IPS-18c (cell line): ENCODE measurements around the gene RTP2.
"Not testable (repeated sequence)": the region's sequence is repeated elsewhere in the genome, so short reads cannot be mapped to it uniquely, and the experiment has no call there.

Experiments used
- H3K4me3 ChIP-seq: 2 replicates; pipeline ENCODE4 v1.7.0; 2013; ENCODE audit warnings: low read depth, mild to moderate bottlenecking, low read length, moderate library complexity; ENCODE audit not compliant: insufficient read depth
- H3K9me3 ChIP-seq: one replicate; pipeline ENCODE4 v1.6.1; 2013; ENCODE audit warnings: mild to moderate bottlenecking, low read length, moderate library complexity; ENCODE audit not compliant: control insufficient read depth, insufficient read depth

RTP2 gene

DNA sequence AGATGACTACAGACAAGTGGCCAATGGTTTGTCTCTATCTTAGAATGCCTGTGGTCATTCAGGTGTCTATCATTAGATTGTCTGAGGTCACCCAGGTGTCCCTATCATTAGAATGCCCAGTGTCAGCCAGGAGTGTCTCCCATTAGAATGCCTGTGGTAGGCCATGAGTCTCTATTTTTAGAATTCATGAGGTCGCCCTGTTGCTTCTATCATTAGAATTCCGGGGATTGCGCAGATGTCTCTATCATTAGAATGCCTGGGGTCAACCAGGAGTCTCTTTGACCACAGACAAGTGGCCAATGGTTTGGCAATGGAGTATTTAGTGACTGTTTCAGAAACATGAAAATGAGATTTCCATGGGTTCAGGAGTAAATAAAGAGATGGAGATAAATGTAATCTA is 7.6 kb downstream of the RTP2 start:
- Histone ChIP-seq H3K4me3 (no peak overlapping the region), H3K9me3 (no peaks in the 10 kb centered on the region)

DNA sequence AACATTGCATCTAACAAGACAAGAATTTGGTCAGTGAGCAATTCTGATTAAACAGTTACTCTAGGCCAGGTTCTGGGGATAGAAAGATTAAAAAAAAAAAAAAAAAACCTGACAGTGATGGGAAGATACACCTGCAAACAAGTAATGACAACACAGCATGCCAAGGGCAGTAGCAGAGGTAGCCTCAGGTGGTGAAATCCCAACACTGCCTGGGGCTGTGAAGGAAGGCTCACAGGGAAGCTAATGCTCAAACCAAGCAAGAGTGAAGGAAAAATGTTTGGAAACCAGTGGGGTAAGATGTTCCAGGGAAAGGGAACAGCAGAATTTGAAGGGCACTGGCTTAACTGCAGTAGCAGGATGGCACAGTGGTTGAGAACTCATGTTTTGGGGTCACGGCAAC is 8.9 kb downstream of the RTP2 start:
- H3K9me3 ChIP-seq = no peaks in the 10 kb centered on the region
- H3K4me3 ChIP-seq = no peak overlapping the region

DNA sequence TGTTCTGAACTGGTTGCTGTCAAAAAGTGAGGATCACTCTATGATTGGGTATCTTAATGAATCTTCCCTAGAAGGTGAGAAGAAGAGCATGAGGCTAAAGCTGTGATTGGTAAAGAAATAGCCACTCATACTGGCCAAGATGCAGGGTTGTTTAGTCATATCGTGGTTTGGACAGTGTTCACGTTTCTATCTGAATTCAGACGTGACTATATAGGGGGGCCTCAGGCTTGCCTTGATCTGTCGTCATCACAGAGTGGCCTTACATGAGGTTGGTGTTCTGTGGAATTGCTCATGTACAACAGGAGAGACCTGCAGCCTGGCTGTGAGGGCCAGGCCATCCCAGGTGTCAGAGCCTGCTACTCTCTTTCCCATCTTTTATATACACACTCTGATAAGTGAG is 12.4 kb downstream of the RTP2 start:
- no peak overlapping the region for H3K4me3 ChIP-seq
- peaks cover 5% of the 10 kb centered on the region for H3K9me3 ChIP-seq

DNA sequence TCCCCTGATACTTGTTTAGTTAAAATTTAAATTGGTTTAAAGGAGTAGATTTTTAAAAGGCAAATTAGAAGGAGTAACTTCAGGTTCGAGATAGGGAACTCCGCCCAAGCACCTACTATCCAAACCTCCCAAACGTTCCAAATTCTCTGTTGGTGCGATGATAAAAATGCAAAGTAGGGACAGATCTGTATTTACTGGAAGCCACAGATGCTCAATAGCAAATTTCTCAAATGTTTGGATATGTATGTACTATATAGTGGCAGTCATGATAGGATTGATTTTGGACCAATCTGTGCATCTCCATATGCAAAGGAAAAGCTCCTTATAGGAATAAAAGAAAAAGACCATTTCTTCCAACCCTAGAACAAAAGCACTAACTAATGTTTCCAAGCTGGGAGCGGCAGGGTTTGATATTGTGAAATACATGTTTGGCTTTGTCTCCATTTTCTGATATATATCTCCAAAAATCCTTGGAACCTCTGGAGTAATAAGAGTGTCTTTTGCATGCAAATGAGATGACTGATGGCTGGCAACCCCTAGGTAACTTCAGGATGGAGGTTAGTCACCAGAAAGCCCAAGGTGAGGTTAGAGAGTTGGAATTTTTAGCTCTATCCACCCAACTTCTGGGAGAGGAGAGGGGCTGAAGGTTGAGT is 15.6 kb downstream of the RTP2 start:
- peaks cover 5% of the 10 kb centered on the region for H3K9me3 ChIP-seq
- H3K4me3 ChIP-seq = no peak overlapping the region

DNA sequence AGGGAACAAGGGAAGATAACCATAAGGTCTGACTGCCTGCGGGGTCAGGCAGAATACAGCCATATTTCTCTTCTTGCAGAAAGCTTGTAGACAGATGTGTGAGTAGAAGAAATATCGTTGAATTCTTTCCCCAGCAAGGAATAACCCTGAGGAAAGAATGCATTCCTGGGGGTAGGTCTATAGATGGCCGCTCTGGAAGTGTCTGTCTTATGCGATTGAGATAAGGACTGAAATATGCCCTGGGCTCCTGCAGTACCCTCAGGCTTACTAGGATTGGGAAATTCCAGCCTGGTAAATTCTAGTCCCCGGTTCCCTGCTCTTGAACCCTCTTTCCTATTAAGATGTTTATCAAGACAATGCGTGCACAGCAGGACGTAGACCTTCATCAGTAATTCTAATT is 16.4 kb downstream of the RTP2 start:
- peaks cover 5% of the 10 kb centered on the region for H3K9me3 ChIP-seq
- H3K4me3 ChIP-seq = no peak overlapping the region

DNA sequence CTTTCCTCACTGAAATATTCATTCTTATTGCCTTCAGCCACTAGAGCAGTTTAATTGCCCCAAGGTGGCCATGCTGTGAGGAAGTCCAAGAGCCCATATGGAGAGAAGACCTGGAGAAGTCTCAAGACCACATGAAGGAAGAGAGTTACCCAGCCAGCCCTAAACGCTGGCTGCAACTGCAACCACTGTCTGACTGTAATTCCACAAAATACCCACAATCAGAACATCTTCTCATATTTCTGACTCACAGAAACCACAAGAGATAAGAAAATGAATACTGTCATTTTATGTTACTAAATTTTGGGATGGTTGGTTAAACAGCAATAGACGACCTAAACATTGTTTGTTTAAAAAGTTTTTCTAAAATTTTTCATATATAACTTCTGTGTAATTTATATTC is 17.5 kb downstream of the RTP2 start:
- Histone ChIP-seq H3K9me3 (peaks cover 5% of the 10 kb centered on the region), H3K4me3 (no peak overlapping the region)

DNA sequence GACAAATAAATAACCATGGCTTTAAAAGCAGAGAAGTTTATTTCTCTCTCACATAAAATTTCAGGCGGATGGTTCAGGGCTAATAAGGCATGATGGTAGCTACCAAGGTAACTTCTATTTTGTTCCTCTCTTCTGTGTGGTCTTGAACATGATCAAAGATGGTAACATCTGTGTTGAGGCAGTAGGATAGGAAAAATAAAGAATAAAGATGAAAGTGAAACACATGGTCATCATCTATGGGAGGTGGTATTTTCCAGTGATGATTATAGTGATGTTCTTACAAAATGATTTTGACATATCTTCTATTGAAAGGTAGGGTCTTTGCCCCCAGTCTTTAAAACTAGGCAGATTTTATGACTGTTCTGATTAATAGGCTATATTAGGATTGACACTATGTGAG is 17.9 kb downstream of the RTP2 start:
- peaks cover 5% of the 10 kb centered on the region for H3K9me3 ChIP-seq

DNA sequence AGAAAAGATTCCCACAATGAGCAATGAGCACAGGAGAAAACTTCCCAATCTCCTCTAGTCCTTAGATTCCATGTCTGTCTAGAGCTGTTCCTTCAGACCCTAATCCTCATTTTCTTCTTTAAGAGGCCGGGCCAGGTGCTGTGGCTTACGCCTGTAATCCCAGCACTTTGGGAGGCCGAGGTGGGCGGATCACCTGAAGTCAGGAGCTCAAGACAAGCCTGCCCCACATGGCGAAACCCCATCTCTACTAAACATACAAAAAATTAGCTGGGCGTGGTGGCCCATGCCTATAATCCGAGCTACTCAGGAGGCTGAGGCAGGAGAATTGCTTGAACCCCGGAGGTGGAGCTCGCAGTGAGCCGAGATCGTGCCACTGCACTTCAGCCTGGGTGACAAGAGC is 20.6 kb downstream of the RTP2 start:
- H3K4me3 ChIP-seq, H3K9me3 ChIP-seq: not testable (repeated sequence)

More for the DNA sequence above, 17.9 kb downstream of the RTP2 start:
- no peak overlapping the region for H3K4me3 ChIP-seq

DNA sequence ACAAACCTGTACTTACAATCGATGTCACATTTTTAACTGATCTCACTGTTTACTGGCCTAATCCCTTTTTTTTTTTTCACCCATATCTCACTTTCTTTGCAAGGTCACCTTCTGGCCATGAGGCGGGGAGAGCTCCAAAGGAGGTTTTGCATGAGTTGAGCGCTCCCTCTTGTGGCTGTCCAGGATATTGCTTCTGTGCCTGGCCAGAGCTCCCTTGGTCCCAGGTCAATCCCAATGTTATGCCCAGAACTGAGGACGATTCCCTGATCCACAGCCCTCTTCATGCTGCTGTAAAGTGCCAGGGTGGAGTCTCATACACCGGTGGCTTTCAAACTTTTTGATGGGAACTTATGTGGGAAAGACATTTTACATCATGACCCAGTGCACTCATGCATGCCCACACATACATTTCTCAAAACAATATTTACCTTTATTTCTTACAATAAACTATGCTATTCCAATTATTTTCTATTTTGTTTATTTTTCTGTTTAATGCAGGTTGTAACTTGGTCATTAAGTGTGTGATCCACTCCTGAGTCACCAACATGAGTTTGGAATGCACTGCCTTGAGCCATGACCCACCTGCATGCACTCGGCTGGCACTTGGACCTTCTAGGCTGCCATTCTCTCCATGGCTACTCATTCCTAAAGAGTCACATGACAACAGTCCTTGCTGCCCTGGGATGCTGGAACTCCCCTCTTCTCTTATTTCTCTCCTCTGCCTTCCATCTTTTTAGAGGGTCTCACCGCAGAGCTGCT is 22.5 kb downstream of the RTP2 start:
- no peaks in the 10 kb centered on the region for H3K9me3 ChIP-seq
- H3K4me3 ChIP-seq = no peak overlapping the region

DNA sequence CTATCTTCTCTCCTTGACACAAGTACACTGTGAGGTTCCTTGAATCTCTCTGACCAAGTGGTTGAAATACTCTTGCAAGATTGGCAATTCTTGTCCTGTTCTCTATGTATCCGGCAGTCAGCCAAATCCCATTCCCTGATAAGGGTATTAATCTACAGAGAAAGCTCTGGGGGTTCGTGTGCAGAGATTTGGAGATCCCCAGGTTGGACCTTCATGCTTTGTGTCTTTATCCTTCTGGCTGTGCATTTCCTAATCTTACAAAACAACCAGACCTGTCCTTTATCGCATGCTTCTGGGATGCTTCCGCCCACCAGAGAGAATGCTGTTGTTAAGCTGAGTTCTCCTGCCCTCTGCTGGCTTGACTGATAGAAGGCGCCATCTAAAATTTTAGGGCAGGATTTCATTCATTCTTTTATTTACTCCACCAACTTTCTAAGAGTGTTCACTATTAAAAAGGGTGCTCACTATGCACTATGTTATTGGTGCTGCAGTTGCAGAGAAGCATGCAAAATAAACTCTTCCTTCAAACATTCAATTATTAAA is 23.6 kb downstream of the RTP2 start:
- Histone ChIP-seq H3K9me3 (no peaks in the 10 kb centered on the region), H3K4me3 (no peak overlapping the region)

DNA sequence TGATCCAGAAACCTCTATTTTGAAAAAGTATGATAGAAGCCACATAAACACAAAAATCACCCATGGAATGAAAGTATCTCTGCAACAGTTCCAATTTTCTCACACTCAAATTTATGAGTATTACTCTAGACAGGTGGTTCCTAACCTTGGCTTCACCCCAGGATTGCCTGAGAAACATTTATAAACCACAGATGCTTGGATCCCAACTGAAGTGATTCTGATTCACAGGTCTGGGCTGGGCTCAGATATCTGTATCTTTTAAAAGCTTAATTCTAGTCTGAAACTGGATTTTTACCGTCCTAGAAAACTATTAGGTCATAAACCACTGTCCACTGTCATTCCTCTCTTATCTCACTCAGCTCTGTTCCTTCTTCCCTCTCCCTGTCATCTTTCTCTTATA is 24.8 kb downstream of the RTP2 start:
- H3K4me3 ChIP-seq = no peak overlapping the region
- H3K9me3 ChIP-seq = no peaks in the 10 kb centered on the region

DNA sequence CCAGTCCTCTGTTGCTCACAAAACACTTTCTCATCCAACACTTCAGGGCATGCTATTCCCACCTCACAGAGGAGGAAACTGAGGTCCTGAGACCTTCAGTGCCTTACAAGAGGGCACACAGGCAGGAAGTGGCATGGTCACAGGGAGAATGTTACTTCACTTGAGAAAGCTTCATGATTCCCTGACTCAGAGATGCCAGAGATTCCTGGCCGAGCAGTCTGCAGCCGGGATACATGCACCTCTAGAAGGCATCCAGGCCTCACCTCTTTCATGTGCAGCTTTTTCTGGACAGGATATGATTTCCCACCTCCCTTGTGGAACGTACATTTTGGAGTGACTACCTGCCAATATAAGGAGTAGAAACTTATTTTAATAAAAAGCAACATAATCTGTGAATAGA is 29.3 kb downstream of the RTP2 start:
- Histone ChIP-seq H3K4me3 (no peak overlapping the region), H3K9me3 (no peaks in the 10 kb centered on the region)

DNA sequence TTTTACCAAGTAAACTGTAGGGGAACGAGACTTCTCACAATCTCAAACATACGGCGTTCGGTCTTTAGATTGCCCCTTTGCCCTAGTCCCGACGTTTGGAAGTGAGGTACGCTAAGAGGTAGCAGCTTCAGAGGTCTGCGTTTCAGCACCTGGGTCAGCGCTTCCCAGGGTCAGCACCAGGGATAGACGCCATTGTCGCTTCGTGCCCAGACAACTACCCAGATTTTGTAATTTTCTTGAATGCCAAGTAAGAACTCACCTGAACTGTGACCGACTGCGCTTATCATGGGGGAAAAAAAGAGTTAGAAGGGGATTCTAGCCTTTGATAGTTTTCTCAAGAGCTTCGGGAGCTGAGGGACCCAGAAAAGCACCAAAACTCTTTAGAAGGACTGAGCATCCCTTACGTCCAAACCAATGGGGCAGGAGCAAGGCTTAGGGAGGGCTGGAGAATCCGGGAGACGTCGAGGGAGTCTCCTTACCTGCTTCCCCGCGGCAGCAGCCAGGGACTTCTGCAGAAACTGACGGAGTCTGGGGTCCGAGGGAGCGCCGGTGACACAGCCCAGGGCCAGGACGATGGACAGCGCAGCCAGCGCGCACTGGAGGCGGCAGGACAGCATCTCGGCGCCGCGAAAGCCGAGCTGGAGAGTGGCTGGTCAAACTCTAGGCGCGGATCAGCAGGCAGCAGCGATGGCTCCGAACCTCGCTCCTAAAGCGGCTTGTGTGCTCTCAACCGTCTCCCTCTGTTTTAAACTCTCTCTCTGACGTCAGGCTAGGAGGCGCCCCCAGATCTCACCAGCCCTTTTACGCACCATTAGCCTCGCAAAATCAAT is 32.5 kb downstream of the RTP2 start, which contains the start of gene SST:
SST (minus strand) TSS at position 720 of the 830 bp plus-strand sequence; CDS start at position 617, 103 bp downstream.
- H3K9me3 ChIP-seq = no peaks in the 10 kb centered on the region
- H3K4me3 ChIP-seq = 0 out of 2 replicates have a peak within 1 kb of the TSS, but pooled peaks have one; percentile 17

DNA sequence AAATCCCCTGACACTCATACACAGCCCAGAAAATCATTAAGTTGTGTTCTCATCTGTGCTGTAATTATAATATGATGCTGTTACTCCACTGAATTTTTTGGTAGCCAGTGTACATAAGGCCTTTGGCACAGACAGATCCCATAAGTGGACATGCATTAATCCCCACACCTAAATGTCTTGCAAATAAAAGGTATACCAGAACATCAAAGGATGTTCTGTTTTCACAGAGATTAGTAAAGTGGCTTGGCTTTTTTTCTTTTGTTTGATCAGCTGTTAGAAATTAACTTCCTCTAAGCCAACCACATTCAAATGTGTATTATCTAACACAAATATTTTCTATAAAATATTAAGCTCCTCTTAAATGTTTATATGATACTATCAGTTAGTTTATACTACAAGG is 34.8 kb downstream of the RTP2 start:
- no peaks in the 10 kb centered on the region for H3K9me3 ChIP-seq

DNA sequence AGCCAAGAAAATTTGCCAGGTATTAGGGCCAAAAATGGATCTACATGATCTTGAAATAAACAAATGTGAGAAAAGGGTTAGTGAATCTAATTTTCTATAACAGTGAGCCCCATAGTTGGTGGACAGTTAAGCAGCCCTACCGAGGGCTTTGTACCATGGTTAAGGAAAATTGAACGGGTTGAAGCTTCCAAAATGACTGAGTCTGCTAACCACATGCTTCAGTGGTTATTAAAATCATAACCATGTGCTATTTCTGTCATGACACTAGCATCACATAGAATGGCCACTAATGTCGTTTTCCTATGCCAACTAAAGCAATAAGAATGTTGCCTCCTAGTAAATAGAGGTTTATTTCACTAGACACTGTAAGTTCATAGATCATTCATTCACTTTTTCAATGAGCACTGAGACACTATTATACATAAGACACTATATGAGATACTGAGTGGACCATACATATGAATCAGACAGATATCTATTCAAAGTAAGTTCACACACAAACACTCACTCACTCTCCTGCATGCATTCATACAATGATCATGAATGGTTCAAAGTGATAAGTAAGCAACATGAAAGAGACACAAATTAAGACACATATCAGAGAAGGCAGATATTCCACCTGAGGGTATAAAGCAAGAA is 36.5 kb downstream of the RTP2 start:
- H3K9me3 ChIP-seq = no peaks in the 10 kb centered on the region
- no peak overlapping the region for H3K4me3 ChIP-seq

More for the DNA sequence above, 34.8 kb downstream of the RTP2 start:
- H3K4me3 ChIP-seq = no peak overlapping the region

DNA sequence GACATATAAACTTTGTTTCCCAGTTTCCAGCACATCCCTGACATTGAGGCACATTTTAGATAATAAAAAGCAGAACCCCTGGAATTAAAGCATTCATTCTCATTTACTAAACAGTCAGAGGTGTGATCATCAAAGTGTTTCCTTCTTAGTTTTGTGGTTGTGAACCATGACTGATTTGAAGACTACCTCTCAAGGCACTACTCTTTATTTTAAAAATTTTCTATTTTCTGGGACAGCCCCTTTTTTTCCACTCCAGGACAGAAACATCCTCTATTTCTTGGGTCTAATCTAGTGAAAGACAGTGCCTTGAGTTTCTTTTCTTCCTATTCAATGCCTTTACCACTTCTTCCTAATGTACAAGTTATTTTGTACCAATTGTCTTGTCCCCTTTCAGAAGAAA is 37.3 kb downstream of the RTP2 start:
- Histone ChIP-seq H3K4me3 (no peak overlapping the region), H3K9me3 (no peaks in the 10 kb centered on the region)

DNA sequence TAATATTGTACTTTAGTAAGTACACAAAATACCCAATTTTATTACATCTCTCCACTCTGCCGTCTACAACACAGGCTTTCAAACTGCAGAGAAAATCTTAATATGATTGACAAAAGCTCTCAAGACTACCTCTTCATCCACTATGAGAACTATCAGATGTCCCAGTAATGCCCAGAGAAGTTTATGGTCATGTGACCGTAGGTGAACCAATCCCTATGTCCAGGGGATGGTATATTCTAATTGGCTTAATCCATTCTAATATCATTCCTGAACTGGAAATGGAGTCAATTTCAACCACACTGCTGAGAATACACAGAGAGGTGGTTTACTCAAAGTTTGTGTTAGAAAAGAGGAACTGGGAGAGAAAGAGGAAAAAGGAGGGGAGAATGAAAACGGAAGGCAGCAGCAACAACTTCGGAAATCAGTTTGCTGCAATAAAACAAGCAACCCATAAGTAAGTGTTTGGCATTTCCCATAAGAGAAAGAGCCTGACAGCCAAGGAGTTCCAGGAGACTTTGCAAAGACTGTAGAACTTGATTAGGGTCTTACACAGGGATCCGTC is 39.4 kb downstream of the RTP2 start:
- H3K9me3 ChIP-seq = no peaks in the 10 kb centered on the region
- H3K4me3 ChIP-seq = no peak overlapping the region
